HG03575 (cell line): ENCODE results near the gene ACVR1.

Source experiments
- ATAC-seq: cut with Tn5 transposase; IDR thresholded peaks from one replicate; pipeline ENCODE4 v1.9.1; 2021; ENCODE audit not compliant: unreplicated experiment, insufficient number of reproducible peaks, low FRiP score; ENCODE audit errors: extremely low read depth

Gene ACVR1

GRCh38 chr2:157696036-157696435 is 180.1 kb downstream of the ACVR1 start:
- no peak for ATAC-seq

- ATAC-seq: no peak
Observed at GRCh38 chr2:157692768-157693167, 183.4 kb downstream of the ACVR1 start.

- ATAC-seq: no peak
Observed at GRCh38 chr2:157691695-157692094, 184.4 kb downstream of the ACVR1 start.

- no peak for ATAC-seq
Observed at GRCh38 chr2:157691131-157691530, 185.0 kb downstream of the ACVR1 start.
